ENCODE data around the gene FAM234B. TPM values are rescaled to one million over a fixed set of nuclear protein-coding genes. Genes with fewer than 3 reads are reported as not detected.
A peak's percentile ranks its signal among the peaks of the same experiment; 100 is the strongest.

Gene FAM234B
- total and polyA plus RNA-seq, 5 donors: 1.1 to 4.6 (median 4.0) TPM

GRCh38 chr12:13000925-13001774, 43.0 kb upstream of the FAM234B start:
- intact Hi-C loops (cut with DNase I): loop anchor here in 2 of 4 donors (10.0 kb wide), 2 partner anchors 204 to 214 kb away; no protein-coding TSS in a partner anchor
- H3K27me3 ChIP-seq (ENCODE audit: control insufficient read depth, insufficient read depth): no peaks in the 10 kb centered on the region
- WGBS: under 1% methylated on average over 82 of the region's 82 CpGs
- peaks cover 17% of the 10 kb centered on the region for H3K4me1 ChIP-seq (ENCODE audit: control insufficient read depth, insufficient read depth, low read length)
- no peaks in the 10 kb centered on the region for H3K9me3 ChIP-seq (ENCODE audit: control insufficient read depth, low read length)
- H3K27ac ChIP-seq (ENCODE audit: low read length): peak overlapping the region; percentile 83
- ATAC-seq: peak; percentile 54 to 60
- H3K4me3 ChIP-seq (ENCODE audit: low read length): peak overlapping the region; percentile 79
- DNase-seq: peak; percentile 61 to 87 (median 86)

- intact Hi-C loops (cut with DNase I): loop anchor here in 2 of 4 donors (10.0 kb wide), 2 partner anchors 203 to 213 kb away; no protein-coding TSS in a partner anchor
- WGBS: 45% methylated on average over 16 of the region's 16 CpGs
- Histone ChIP-seq H3K27ac (ENCODE audit: low read length) (no peak overlapping the region), H3K27me3 (ENCODE audit: control insufficient read depth, insufficient read depth) (no peaks in the 10 kb centered on the region), H3K4me3 (ENCODE audit: low read length) (peak overlapping the region; percentile 79), H3K4me1 (ENCODE audit: control insufficient read depth, insufficient read depth, low read length) (peaks cover 15% of the 10 kb centered on the region), H3K9me3 (ENCODE audit: control insufficient read depth, low read length) (no peaks in the 10 kb centered on the region)
- ATAC-seq (no peak), DNase-seq (peak in 1 of 3 donors; percentile 65)
These were observed 42.5 kb upstream of the FAM234B start for GRCh38 chr12:13001775-13002040.

DNA sequence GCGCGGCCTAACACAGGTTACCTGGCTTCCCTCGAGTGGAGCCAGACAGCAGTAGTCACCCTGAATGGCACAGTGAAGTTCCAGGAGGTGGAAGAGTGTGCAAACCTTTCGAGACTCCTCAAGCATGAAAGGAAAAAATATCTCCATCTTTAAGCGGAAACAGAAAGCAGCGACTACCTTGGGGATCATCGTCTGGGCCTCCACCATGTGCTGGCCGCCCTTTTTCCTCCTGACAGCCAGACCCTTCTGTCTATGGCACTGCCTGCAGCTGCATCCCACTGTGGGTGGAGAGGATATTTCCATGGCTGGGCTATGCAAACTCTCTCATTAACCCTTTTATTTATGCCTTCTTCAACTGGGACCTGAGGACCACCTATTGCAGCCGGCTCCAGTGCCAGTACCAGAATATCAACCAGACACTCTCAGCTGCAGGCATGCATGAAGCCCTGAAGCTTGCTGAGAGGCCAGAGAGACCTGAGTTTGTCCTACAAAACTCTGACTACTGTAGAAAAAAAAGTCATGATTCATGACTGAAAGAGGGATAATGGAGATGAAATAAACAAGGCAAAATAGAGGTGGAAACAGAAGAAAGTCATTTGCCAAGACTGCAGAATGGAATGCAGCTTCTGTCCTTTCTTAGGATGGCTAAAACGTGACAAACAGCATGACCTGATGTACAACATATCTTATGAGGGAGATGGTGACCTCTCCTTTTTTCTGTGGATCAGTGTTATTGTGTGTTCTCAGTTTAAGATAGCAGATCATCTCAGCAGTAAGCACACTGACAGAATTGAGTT, 41.7 kb upstream of the FAM234B start:
- Histone ChIP-seq H3K4me1 (ENCODE audit: control insufficient read depth, insufficient read depth, low read length) (peaks cover 11% of the 10 kb centered on the region), H3K27ac (ENCODE audit: low read length) (no peak overlapping the region), H3K27me3 (ENCODE audit: control insufficient read depth, insufficient read depth) (no peaks in the 10 kb centered on the region), H3K9me3 (ENCODE audit: control insufficient read depth, low read length) (no peaks in the 10 kb centered on the region), H3K4me3 (ENCODE audit: low read length) (no peak overlapping the region)
- no peak for ATAC-seq
- 97% methylated on average over 10 of the region's 10 CpGs for WGBS
- peak in 1 of 3 donors; percentile 54 for DNase-seq
- intact Hi-C loops (cut with DNase I): loop anchor here in 2 of 4 donors (10.0 kb wide), 2 partner anchors 202 to 212 kb away; no protein-coding TSS in a partner anchor

DNA sequence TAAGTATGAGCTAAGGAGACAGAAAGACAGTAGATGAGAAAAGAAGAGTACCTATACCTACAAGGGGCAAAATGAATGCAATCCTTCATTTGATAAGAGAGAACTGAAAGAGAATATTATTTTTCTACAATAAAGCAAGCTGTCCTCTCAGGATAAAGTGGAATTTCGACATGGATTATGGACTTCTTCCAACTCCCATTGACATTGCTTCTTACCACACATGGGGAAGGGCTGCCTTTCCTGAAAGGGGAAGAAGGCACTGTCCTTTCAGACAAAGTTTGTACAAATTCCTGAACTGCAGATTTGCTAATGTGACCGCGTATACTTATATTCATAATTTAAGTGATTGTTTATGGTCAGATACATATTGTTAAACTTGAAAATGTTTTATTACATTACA, 39.8 kb upstream of the FAM234B start:
- H3K9me3 ChIP-seq (ENCODE audit: control insufficient read depth, low read length): no peaks in the 10 kb centered on the region
- WGBS: 81% methylated on average over 3 of the region's 3 CpGs
- no peak overlapping the region for H3K27ac ChIP-seq (ENCODE audit: low read length)
- H3K4me3 ChIP-seq (ENCODE audit: low read length): no peak overlapping the region
- no peak for ATAC-seq
- intact Hi-C loops (cut with DNase I): loop anchor here in 2 of 4 donors (10.0 kb wide), 2 partner anchors 200 to 210 kb away; no protein-coding TSS in a partner anchor
- DNase-seq: no peak
- H3K4me1 ChIP-seq (ENCODE audit: control insufficient read depth, insufficient read depth, low read length): peaks cover 6% of the 10 kb centered on the region
- H3K27me3 ChIP-seq (ENCODE audit: control insufficient read depth, insufficient read depth): no peaks in the 10 kb centered on the region

GRCh38 chr12:13004986-13005385, 39.2 kb upstream of the FAM234B start:
- Histone ChIP-seq H3K27ac (ENCODE audit: low read length) (no peak overlapping the region), H3K4me1 (ENCODE audit: control insufficient read depth, insufficient read depth, low read length) (peaks cover 6% of the 10 kb centered on the region), H3K4me3 (ENCODE audit: low read length) (no peak overlapping the region), H3K27me3 (ENCODE audit: control insufficient read depth, insufficient read depth) (no peaks in the 10 kb centered on the region), H3K9me3 (ENCODE audit: control insufficient read depth, low read length) (no peaks in the 10 kb centered on the region)
- WGBS: 72% methylated on average over 3 of the region's 3 CpGs
- no peak for DNase-seq
- ATAC-seq: no peak
- intact Hi-C loops (cut with DNase I): loop anchor here in 2 of 4 donors (10.0 kb wide), 2 partner anchors 200 to 210 kb away; no protein-coding TSS in a partner anchor

GRCh38 chr12:13005649-13006048, 38.5 kb upstream of the FAM234B start:
- Histone ChIP-seq H3K9me3 (ENCODE audit: control insufficient read depth, low read length) (no peaks in the 10 kb centered on the region), H3K4me3 (ENCODE audit: low read length) (no peak overlapping the region), H3K27me3 (ENCODE audit: control insufficient read depth, insufficient read depth) (no peaks in the 10 kb centered on the region), H3K4me1 (ENCODE audit: control insufficient read depth, insufficient read depth, low read length) (peaks cover 6% of the 10 kb centered on the region), H3K27ac (ENCODE audit: low read length) (no peak overlapping the region)
- WGBS: 98% methylated on average over 2 of the region's 2 CpGs
- no peak for DNase-seq
- no peak for ATAC-seq
- intact Hi-C loops (cut with DNase I): loop anchor here in 2 of 4 donors (10.0 kb wide), 2 partner anchors 199 to 209 kb away; no protein-coding TSS in a partner anchor

GRCh38 chr12:13007496-13008233, 36.5 kb upstream of the FAM234B start:
- 90% methylated on average over 7 of the region's 7 CpGs for WGBS
- no peak overlapping the region for H3K4me3 ChIP-seq (ENCODE audit: low read length)
- intact Hi-C loops (cut with DNase I): loop anchor here in 2 of 4 donors (10.0 kb wide), 2 partner anchors 197 to 207 kb away; no protein-coding TSS in a partner anchor

DNA sequence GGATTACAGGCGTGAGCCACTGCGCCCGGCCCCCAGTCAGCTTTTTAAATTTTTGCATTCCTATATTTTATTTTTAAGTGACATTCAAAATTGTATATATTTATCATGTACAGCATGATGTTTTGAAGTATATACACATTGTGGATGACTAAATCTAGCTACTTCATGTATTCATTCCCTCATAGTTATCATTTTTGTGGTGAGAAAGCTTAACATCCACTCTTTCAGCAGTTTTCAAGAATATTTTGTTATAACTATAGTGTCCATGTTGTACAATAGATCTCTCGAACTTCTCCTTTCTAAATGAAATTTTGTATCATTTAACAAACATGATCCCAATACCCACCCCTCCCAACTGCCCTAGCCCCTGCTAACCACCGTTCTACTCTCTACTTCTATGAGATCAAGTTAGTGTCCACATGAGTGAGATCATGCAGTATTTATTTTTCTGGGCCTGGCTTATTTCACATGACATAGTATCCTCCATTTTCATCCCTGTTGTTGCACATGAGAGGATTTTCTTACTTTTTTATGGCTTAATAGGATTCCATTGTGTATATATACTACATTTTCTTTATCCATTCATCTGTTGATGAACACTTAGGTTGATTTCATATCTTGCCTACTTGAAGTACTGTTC, 35.3 kb upstream of the FAM234B start:
- Histone ChIP-seq H3K4me1 (ENCODE audit: control insufficient read depth, insufficient read depth, low read length) (no peaks in the 10 kb centered on the region), H3K27me3 (ENCODE audit: control insufficient read depth, insufficient read depth) (no peaks in the 10 kb centered on the region), H3K4me3 (ENCODE audit: low read length) (no peak overlapping the region), H3K27ac (ENCODE audit: low read length) (no peak overlapping the region), H3K9me3 (ENCODE audit: control insufficient read depth, low read length) (no peaks in the 10 kb centered on the region)
- ATAC-seq: no peak
- 80% methylated on average over 5 of the region's 5 CpGs for WGBS
- intact Hi-C loops (cut with DNase I): loop anchor here in 2 of 4 donors (10.0 kb wide), 2 partner anchors 196 to 206 kb away; no protein-coding TSS in a partner anchor
- DNase-seq: no peak

More at GRCh38 chr12:13007496-13008233, 36.5 kb upstream of the FAM234B start:
- DNase-seq (no peak), ATAC-seq (no peak)
- no peak overlapping the region for H3K27ac ChIP-seq (ENCODE audit: low read length)
- H3K4me1 ChIP-seq (ENCODE audit: control insufficient read depth, insufficient read depth, low read length): no peaks in the 10 kb centered on the region
- no peaks in the 10 kb centered on the region for H3K9me3 ChIP-seq (ENCODE audit: control insufficient read depth, low read length)
- H3K27me3 ChIP-seq (ENCODE audit: control insufficient read depth, insufficient read depth): no peaks in the 10 kb centered on the region

- 92% methylated on average over 6 of the region's 6 CpGs for WGBS
These were observed 33.1 kb upstream of the FAM234B start for GRCh38 chr12:13011098-13011497.

GRCh38 chr12:13022851-13023271, 21.3 kb upstream of the FAM234B start:
- WGBS: 51% methylated on average over 6 of the region's 6 CpGs

More at GRCh38 chr12:13011098-13011497, 33.1 kb upstream of the FAM234B start:
- Histone ChIP-seq H3K27me3 (ENCODE audit: control insufficient read depth, insufficient read depth) (no peaks in the 10 kb centered on the region), H3K4me1 (ENCODE audit: control insufficient read depth, insufficient read depth, low read length) (no peaks in the 10 kb centered on the region), H3K27ac (ENCODE audit: low read length) (no peak overlapping the region), H3K9me3 (ENCODE audit: control insufficient read depth, low read length) (no peaks in the 10 kb centered on the region), H3K4me3 (ENCODE audit: low read length) (no peak overlapping the region)
- DNase-seq (no peak), ATAC-seq (no peak)
- intact Hi-C loops (cut with DNase I): no loop called here

More at GRCh38 chr12:13022851-13023271, 21.3 kb upstream of the FAM234B start:
- H3K27me3 ChIP-seq (ENCODE audit: control insufficient read depth, insufficient read depth): no peaks in the 10 kb centered on the region
- DNase-seq: no peak
- no peaks in the 10 kb centered on the region for H3K4me1 ChIP-seq (ENCODE audit: control insufficient read depth, insufficient read depth, low read length)
- H3K27ac ChIP-seq (ENCODE audit: low read length): no peak overlapping the region
- peak in 1 of 2 donors; percentile 22 for ATAC-seq
- H3K4me3 ChIP-seq (ENCODE audit: low read length): no peak overlapping the region
- intact Hi-C loops (cut with DNase I): no loop called here
- H3K9me3 ChIP-seq (ENCODE audit: control insufficient read depth, low read length): peaks cover 2% of the 10 kb centered on the region
